MM.1S (cell line): ENCODE data around the gene RYR2.

ENCODE experiments used
- DNase-seq: peaks from one replicate; pipeline ENCODE4 v3.0.0-alpha.2; 2015
- H2AFZ ChIP-seq: fragments of 300-600 bp; sonication (generic); 2 replicates; pipeline ENCODE4 v1.6.0; 2016; ENCODE audit warnings: antibody characterized with exemption, low read length
- H3F3A ChIP-seq: fragments of 300-600 bp; sonication (generic); 2 replicates; pipeline ENCODE4 v1.6.1; 2016; ENCODE audit warnings: mild to moderate bottlenecking, antibody characterized with exemption, low read length, moderate library complexity, mixed read lengths; ENCODE audit not compliant: insufficient read depth
- H3K27ac ChIP-seq: fragments of 300-600 bp; sonication (generic); 2 replicates; pipeline ENCODE4 v1.5.1; 2016; ENCODE audit warnings: mild to moderate bottlenecking, low read length
- H3K27me3 ChIP-seq: fragments of 300-600 bp; sonication (generic); replicated peaks from 2 replicates; pipeline ENCODE4 v1.6.0; 2016; ENCODE audit warnings: low read length; ENCODE audit not compliant: insufficient read depth
- H3K36me3 ChIP-seq: fragments of 300-600 bp; sonication (generic); replicated peaks from 2 replicates; pipeline ENCODE4 v1.6.1; 2016; ENCODE audit warnings: mild to moderate bottlenecking, low read length, mixed read lengths; ENCODE audit not compliant: insufficient read depth
- H3K4me1 ChIP-seq: fragments of 300-600 bp; sonication (generic); 2 replicates; pipeline ENCODE4 v1.6.1; 2016; ENCODE audit warnings: low read length, mixed read lengths
- H3K4me2 ChIP-seq: fragments of 300-600 bp; sonication (generic); 2 replicates; pipeline ENCODE4 v1.6.0; 2016; ENCODE audit warnings: low read depth, low read length
- H3K4me3 ChIP-seq: fragments of 300-600 bp; sonication (generic); 2 replicates; pipeline ENCODE4 v1.5.1; 2016; ENCODE audit warnings: low read length, mixed read lengths
- H3K79me2 ChIP-seq: fragments of 300-600 bp; sonication (generic); 2 replicates; pipeline ENCODE4 v1.6.1; 2016; ENCODE audit warnings: mixed run types, low read length, mixed read lengths
- H3K9ac ChIP-seq: fragments of 300-600 bp; sonication (generic); 2 replicates; pipeline ENCODE4 v1.6.1; 2016; ENCODE audit warnings: low read length, mixed read lengths
- H3K9me2 ChIP-seq: fragments of 300-600 bp; sonication (generic); replicated peaks from 2 replicates; pipeline ENCODE4 v1.6.1; 2016; ENCODE audit warnings: mild to moderate bottlenecking, low read length, mixed read lengths; ENCODE audit not compliant: insufficient read depth
- H3K9me3 ChIP-seq: fragments of 300-600 bp; sonication (generic); replicated peaks from 2 replicates; pipeline ENCODE4 v1.6.1; 2016; ENCODE audit warnings: mild to moderate bottlenecking, low read length, mixed read lengths; ENCODE audit not compliant: insufficient read depth
- H4K20me1 ChIP-seq: fragments of 300-600 bp; sonication (generic); 2 replicates; pipeline ENCODE4 v1.6.1; 2016; ENCODE audit warnings: mild to moderate bottlenecking, low read length, moderate library complexity, mixed read lengths; ENCODE audit not compliant: insufficient read depth
- CTCF ChIP-seq: fragments of 300-600 bp; sonication (generic); IDR thresholded peaks from 2 replicates; pipeline ENCODE4 v1.5.1; 2016; ENCODE audit warnings: antibody characterized with exemption, low read length, mixed read lengths
- EZH2 ChIP-seq: fragments of 300-600 bp; sonication (generic); optimal IDR thresholded peaks from 2 replicates; pipeline ENCODE3; 2017; ENCODE audit warnings: low read depth, mild to moderate bottlenecking, antibody characterized with exemption, low read length, mixed read lengths
- EZH2phosphoT487 ChIP-seq: fragments of 300-600 bp; sonication (generic); IDR thresholded peaks from 2 replicates; pipeline ENCODE4 v1.6.1; 2018; ENCODE audit warnings: antibody characterized with exemption, low read length

RYR2 gene

GRCh38 chr1:237045278-237046016 is 3.5 kb downstream of the RYR2 start:
- Histone ChIP-seq H3K27me3 (no peaks in the 10 kb centered on the region), H3K4me2 (no peak overlapping the region), H3K79me2 (no peaks in the 10 kb centered on the region), H3K27ac (no peak overlapping the region), H3K9ac (no peak overlapping the region), H2AFZ (no peak overlapping the region), H3K36me3 (no peaks in the 10 kb centered on the region), H3K4me3 (no peak overlapping the region), H3K9me3 (no peaks in the 10 kb centered on the region), H3F3A (no peaks in the 10 kb centered on the region), H3K4me1 (no peaks in the 10 kb centered on the region), H4K20me1 (no peaks in the 10 kb centered on the region), H3K9me2 (no peaks in the 10 kb centered on the region)
- TF ChIP-seq CTCF (no peak), EZH2 (no peak), EZH2phosphoT487 (no peak)
- no peak for DNase-seq

- Histone ChIP-seq H3K9me2 (no peaks in the 10 kb centered on the region), H3K9me3 (no peaks in the 10 kb centered on the region), H3K79me2 (no peaks in the 10 kb centered on the region), H3F3A (no peaks in the 10 kb centered on the region), H3K9ac (no peak overlapping the region), H3K4me2 (no peak overlapping the region), H2AFZ (no peak overlapping the region), H3K27me3 (no peaks in the 10 kb centered on the region), H3K27ac (no peak overlapping the region), H3K36me3 (no peaks in the 10 kb centered on the region), H4K20me1 (no peaks in the 10 kb centered on the region), H3K4me1 (no peaks in the 10 kb centered on the region), H3K4me3 (no peak overlapping the region)
- DNase-seq = no peak
- TF ChIP-seq EZH2phosphoT487 = no peak
- TF ChIP-seq EZH2 = no peak
- TF ChIP-seq CTCF = no peak
Observed at GRCh38 chr1:237048803-237049202, 6.8 kb downstream of the RYR2 start.

GRCh38 chr1:237050185-237050584 is 8.2 kb downstream of the RYR2 start:
- Histone ChIP-seq H3K9ac (no peak overlapping the region), H3K27me3 (no peaks in the 10 kb centered on the region), H3K27ac (no peak overlapping the region), H3K4me1 (no peaks in the 10 kb centered on the region), H3K4me2 (no peak overlapping the region), H3F3A (no peaks in the 10 kb centered on the region), H2AFZ (no peak overlapping the region), H3K79me2 (no peaks in the 10 kb centered on the region), H3K36me3 (no peaks in the 10 kb centered on the region), H3K4me3 (no peak overlapping the region), H4K20me1 (no peaks in the 10 kb centered on the region), H3K9me3 (no peaks in the 10 kb centered on the region), H3K9me2 (no peaks in the 10 kb centered on the region)
- TF ChIP-seq EZH2 = no peak
- TF ChIP-seq CTCF = no peak
- TF ChIP-seq EZH2phosphoT487 = no peak
- DNase-seq = no peak
